PC-3 (cell line): ENCODE data around the gene SRRM5.

Experiments
- EZH2 ChIP-seq: fragments of 300-600 bp; sonication (generic); IDR thresholded peaks from one replicate; pipeline ENCODE4 v1.6.1; 2017; ENCODE audit warnings: antibody characterized with exemption, mild to moderate bottlenecking, low read length; ENCODE audit not compliant: unreplicated experiment
- EZH2phosphoT487 ChIP-seq: fragments of 300-600 bp; sonication (generic); IDR thresholded peaks from 2 replicates; pipeline ENCODE4 v1.6.1; 2018; ENCODE audit warnings: mild to moderate bottlenecking, antibody characterized with exemption, low read length, borderline replicate concordance
- TF ChIP-seq, protein P1 (sequence below): fragments of 300-600 bp; sonication (generic); conservative IDR thresholded peaks from 2 replicates; pipeline ENCODE4 v1.5.1; 2017; ENCODE audit warnings: antibody characterized with exemption, low read depth, mild to moderate bottlenecking, low read length

DNA sequence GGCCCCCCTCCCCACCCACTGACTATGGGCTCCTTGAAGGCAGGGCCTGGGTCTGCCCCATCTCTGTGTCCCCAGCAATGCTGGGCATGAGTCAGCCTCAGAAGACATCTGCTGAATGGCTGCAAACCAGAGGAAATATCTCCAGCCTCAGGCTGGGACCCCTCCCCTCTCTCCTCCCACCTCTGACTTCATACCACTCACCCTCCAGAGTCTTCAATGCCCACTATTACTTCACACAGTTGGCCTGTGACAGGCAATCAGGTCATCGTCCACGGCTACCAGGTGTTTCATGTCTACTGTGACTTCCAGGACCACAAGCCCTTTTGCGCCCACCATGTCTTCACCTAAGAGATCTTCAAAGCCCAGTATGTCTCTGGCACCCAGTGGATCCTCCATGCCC lies at the start of gene SRRM5:
- TF ChIP-seq EZH2 (no peak), EZH2phosphoT487 (no peak)
- TF ChIP-seq, protein P1, sequence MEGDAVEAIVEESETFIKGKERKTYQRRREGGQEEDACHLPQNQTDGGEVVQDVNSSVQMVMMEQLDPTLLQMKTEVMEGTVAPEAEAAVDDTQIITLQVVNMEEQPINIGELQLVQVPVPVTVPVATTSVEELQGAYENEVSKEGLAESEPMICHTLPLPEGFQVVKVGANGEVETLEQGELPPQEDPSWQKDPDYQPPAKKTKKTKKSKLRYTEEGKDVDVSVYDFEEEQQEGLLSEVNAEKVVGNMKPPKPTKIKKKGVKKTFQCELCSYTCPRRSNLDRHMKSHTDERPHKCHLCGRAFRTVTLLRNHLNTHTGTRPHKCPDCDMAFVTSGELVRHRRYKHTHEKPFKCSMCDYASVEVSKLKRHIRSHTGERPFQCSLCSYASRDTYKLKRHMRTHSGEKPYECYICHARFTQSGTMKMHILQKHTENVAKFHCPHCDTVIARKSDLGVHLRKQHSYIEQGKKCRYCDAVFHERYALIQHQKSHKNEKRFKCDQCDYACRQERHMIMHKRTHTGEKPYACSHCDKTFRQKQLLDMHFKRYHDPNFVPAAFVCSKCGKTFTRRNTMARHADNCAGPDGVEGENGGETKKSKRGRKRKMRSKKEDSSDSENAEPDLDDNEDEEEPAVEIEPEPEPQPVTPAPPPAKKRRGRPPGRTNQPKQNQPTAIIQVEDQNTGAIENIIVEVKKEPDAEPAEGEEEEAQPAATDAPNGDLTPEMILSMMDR = no peak
